ENCODE data around the gene FBXO38. TPM values are rescaled to one million over a fixed set of nuclear protein-coding genes. Genes with fewer than 3 reads are reported as not detected.

FBXO38 gene
- total RNA-seq (2014; rRNA removed; shearing (Covaris generic)) = 32.5 and 37.0 TPM in 2 replicates

GRCh38 chr5:148383564-148384379, at the start of gene FBXO38:
Gene FBXO38 (plus strand): TSS chr5:148383958. CDS start chr5:148394777, 10,819 bp downstream.
- DNase-seq (ENCODE audit: low spot score) = peak; percentile 99
- in situ Hi-C loops (cut with HindIII; ENCODE audit: low sequenced_read_pairs) = no loop called here

- DNase-seq (ENCODE audit: low spot score) = no peak
- in situ Hi-C loops (cut with HindIII; ENCODE audit: low sequenced_read_pairs) = no loop called here
Observed at GRCh38 chr5:148335259-148335658, 48.5 kb upstream of the FBXO38 start, which contains the start of gene SPINK9. Gene SPINK9 (plus strand): TSS chr5:148335559. CDS start chr5:148335614, 55 bp downstream.

GRCh38 chr5:148336704-148337435, 46.9 kb upstream of the FBXO38 start:
- in situ Hi-C loops (cut with HindIII; ENCODE audit: low sequenced_read_pairs) = no loop called here
- DNase-seq (ENCODE audit: low spot score) = no peak

GRCh38 chr5:148342371-148343045, 41.2 kb upstream of the FBXO38 start:
- no peak for DNase-seq (ENCODE audit: low spot score)
- in situ Hi-C loops (cut with HindIII; ENCODE audit: low sequenced_read_pairs) = no loop called here

- DNase-seq (ENCODE audit: low spot score) = no peak
- in situ Hi-C loops (cut with HindIII; ENCODE audit: low sequenced_read_pairs) = no loop called here
Observed at GRCh38 chr5:148343046-148343407, 40.7 kb upstream of the FBXO38 start.

GRCh38 chr5:148343603-148344487, 39.9 kb upstream of the FBXO38 start:
- in situ Hi-C loops (cut with HindIII; ENCODE audit: low sequenced_read_pairs) = no loop called here
- no peak for DNase-seq (ENCODE audit: low spot score)

- in situ Hi-C loops (cut with HindIII; ENCODE audit: low sequenced_read_pairs) = no loop called here
- DNase-seq (ENCODE audit: low spot score) = no peak
Observed at GRCh38 chr5:148347706-148348105, 36.1 kb upstream of the FBXO38 start.

GRCh38 chr5:148352696-148353095, 31.1 kb upstream of the FBXO38 start:
- no peak for DNase-seq (ENCODE audit: low spot score)
- in situ Hi-C loops (cut with HindIII; ENCODE audit: low sequenced_read_pairs) = no loop called here

- no peak for DNase-seq (ENCODE audit: low spot score)
- in situ Hi-C loops (cut with HindIII; ENCODE audit: low sequenced_read_pairs) = no loop called here
Observed at GRCh38 chr5:148353634-148354033, 30.1 kb upstream of the FBXO38 start.

GRCh38 chr5:148364343-148364742, 19.4 kb upstream of the FBXO38 start:
- DNase-seq (ENCODE audit: low spot score) = no peak
- in situ Hi-C loops (cut with HindIII; ENCODE audit: low sequenced_read_pairs) = no loop called here

- in situ Hi-C loops (cut with HindIII; ENCODE audit: low sequenced_read_pairs) = no loop called here
Observed at GRCh38 chr5:148368299-148368698, 15.5 kb upstream of the FBXO38 start.

GRCh38 chr5:148372166-148372725, 11.5 kb upstream of the FBXO38 start:
- in situ Hi-C loops (cut with HindIII; ENCODE audit: low sequenced_read_pairs) = no loop called here
- DNase-seq (ENCODE audit: low spot score) = no peak

More at GRCh38 chr5:148368299-148368698, 15.5 kb upstream of the FBXO38 start:
- DNase-seq (ENCODE audit: low spot score) = no peak

- no peak for DNase-seq (ENCODE audit: low spot score)
- in situ Hi-C loops (cut with HindIII; ENCODE audit: low sequenced_read_pairs) = no loop called here
Observed at GRCh38 chr5:148372893-148373292, 10.9 kb upstream of the FBXO38 start.

- in situ Hi-C loops (cut with HindIII; ENCODE audit: low sequenced_read_pairs) = no loop called here
- peak; percentile 45 for DNase-seq (ENCODE audit: low spot score)
Observed at GRCh38 chr5:148374690-148375360, 8.9 kb upstream of the FBXO38 start.

- DNase-seq (ENCODE audit: low spot score) = no peak
- in situ Hi-C loops (cut with HindIII; ENCODE audit: low sequenced_read_pairs) = no loop called here
Observed at GRCh38 chr5:148376198-148376597, 7.6 kb upstream of the FBXO38 start.

- DNase-seq (ENCODE audit: low spot score) = no peak
- in situ Hi-C loops (cut with HindIII; ENCODE audit: low sequenced_read_pairs) = no loop called here
Observed at GRCh38 chr5:148378670-148379069, 5.1 kb upstream of the FBXO38 start.

- in situ Hi-C loops (cut with HindIII; ENCODE audit: low sequenced_read_pairs) = no loop called here
- DNase-seq (ENCODE audit: low spot score) = no peak
Observed at GRCh38 chr5:148379340-148379739, 4.4 kb upstream of the FBXO38 start.

GRCh38 chr5:148381906-148382305, 1.9 kb upstream of the FBXO38 start:
- DNase-seq (ENCODE audit: low spot score) = peak; percentile 3
- in situ Hi-C loops (cut with HindIII; ENCODE audit: low sequenced_read_pairs) = no loop called here

Measured in G401 (cell line).